ENCODE data around the gene GPER1.
"Not testable (repeated sequence)": the region's sequence is repeated elsewhere in the genome, so short reads cannot be mapped to it uniquely, and the experiment has no call there.

DNA sequence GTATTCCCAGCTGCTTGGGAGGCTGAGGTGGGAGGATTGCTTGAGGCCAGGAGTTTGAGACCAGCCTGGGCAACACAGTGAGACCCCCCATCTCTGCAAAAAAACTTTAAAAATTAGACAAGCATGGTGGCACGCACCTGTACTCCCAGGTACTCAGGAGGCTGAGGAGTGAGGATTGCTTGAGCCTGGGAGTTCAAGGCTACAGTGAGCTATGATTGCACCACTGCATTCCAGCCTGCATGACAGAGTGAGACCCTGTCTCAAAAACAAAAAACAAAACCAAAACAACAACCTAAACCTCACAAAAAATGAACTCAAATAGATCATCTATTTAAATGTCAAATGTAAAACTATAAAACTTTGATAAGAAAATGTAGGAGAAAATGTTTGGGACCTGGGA lies 47.7 kb upstream of the GPER1 start:
- TF ChIP-seq CTCF (conservative IDR thresholded peaks at IDR 0.05; ENCODE audit: low read depth in 2 of 2); EZH2 (IDR thresholded peaks at IDR 0.05; ENCODE audit: low read depth, unreplicated experiment); JUNB (IDR thresholded peaks at IDR 0.05; ENCODE audit: unreplicated experiment); POLR2AphosphoS5 (IDR thresholded peaks at IDR 0.05; ENCODE audit: low read depth); CREB1 (CRISPR knock-in tag; IDR thresholded peaks at IDR 0.05; ENCODE audit: low read depth); STAT1 (IDR thresholded peaks at IDR 0.05; ENCODE audit: unreplicated experiment); EZH2phosphoT487 (IDR thresholded peaks at IDR 0.05; ENCODE audit: unreplicated experiment); NANOG (IDR thresholded peaks at IDR 0.05; ENCODE audit: borderline replicate concordance); ETS1 (IDR thresholded peaks at IDR 0.05); ZNF114 (CRISPR knock-in tag; IDR thresholded peaks at IDR 0.05); ZNF331 (CRISPR knock-in tag; IDR thresholded peaks at IDR 0.05; ENCODE audit: low read depth): not testable (repeated sequence)
- TF ChIP-seq, protein P1, sequence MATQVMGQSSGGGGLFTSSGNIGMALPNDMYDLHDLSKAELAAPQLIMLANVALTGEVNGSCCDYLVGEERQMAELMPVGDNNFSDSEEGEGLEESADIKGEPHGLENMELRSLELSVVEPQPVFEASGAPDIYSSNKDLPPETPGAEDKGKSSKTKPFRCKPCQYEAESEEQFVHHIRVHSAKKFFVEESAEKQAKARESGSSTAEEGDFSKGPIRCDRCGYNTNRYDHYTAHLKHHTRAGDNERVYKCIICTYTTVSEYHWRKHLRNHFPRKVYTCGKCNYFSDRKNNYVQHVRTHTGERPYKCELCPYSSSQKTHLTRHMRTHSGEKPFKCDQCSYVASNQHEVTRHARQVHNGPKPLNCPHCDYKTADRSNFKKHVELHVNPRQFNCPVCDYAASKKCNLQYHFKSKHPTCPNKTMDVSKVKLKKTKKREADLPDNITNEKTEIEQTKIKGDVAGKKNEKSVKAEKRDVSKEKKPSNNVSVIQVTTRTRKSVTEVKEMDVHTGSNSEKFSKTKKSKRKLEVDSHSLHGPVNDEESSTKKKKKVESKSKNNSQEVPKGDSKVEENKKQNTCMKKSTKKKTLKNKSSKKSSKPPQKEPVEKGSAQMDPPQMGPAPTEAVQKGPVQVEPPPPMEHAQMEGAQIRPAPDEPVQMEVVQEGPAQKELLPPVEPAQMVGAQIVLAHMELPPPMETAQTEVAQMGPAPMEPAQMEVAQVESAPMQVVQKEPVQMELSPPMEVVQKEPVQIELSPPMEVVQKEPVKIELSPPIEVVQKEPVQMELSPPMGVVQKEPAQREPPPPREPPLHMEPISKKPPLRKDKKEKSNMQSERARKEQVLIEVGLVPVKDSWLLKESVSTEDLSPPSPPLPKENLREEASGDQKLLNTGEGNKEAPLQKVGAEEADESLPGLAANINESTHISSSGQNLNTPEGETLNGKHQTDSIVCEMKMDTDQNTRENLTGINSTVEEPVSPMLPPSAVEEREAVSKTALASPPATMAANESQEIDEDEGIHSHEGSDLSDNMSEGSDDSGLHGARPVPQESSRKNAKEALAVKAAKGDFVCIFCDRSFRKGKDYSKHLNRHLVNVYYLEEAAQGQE (IDR thresholded peaks at IDR 0.05; ENCODE audit: unreplicated experiment) = not testable (repeated sequence)
